ENCODE measurements around the gene IL37. TPM values are rescaled to one million over a fixed set of nuclear protein-coding genes. Genes with fewer than 3 reads are reported as not detected.
A peak's percentile ranks its signal among the peaks of the same experiment; 100 is the strongest.

Gene IL37
- total and polyA plus RNA-seq, 2 donors (not counting 1 experiment from before 2014, with no cell fraction given) = not detected

GRCh38 chr2:112941753-112942653 is 31.0 kb downstream of the IL37 start:
- H3K27me3 ChIP-seq (ENCODE audit: control insufficient read depth, insufficient read depth, low read length) = no peaks in the 10 kb centered on the region
- no peaks in the 10 kb centered on the region for H3K4me1 ChIP-seq (ENCODE audit: control insufficient read depth, extremely low read depth, insufficient read depth, low read length)
- H3K36me3 ChIP-seq (ENCODE audit: control insufficient read depth, insufficient read depth, low read length) = no peaks in the 10 kb centered on the region
- no peak overlapping the region for H3K4me3 ChIP-seq (replicated peaks in 1 of 4; ENCODE audit: control extremely low read depth in 1 of 4, insufficient read depth in 1 of 4, low read depth in 3 of 4, low read length in 4 of 4)
- TF ChIP-seq, protein P1, sequence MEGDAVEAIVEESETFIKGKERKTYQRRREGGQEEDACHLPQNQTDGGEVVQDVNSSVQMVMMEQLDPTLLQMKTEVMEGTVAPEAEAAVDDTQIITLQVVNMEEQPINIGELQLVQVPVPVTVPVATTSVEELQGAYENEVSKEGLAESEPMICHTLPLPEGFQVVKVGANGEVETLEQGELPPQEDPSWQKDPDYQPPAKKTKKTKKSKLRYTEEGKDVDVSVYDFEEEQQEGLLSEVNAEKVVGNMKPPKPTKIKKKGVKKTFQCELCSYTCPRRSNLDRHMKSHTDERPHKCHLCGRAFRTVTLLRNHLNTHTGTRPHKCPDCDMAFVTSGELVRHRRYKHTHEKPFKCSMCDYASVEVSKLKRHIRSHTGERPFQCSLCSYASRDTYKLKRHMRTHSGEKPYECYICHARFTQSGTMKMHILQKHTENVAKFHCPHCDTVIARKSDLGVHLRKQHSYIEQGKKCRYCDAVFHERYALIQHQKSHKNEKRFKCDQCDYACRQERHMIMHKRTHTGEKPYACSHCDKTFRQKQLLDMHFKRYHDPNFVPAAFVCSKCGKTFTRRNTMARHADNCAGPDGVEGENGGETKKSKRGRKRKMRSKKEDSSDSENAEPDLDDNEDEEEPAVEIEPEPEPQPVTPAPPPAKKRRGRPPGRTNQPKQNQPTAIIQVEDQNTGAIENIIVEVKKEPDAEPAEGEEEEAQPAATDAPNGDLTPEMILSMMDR (conservative IDR thresholded peaks at IDR 0.05 in 1 of 2, IDR thresholded peaks at IDR 0.05 in 1 of 2; ENCODE audit: low read depth in 1 of 2, low read length in 2 of 2) = peak; percentile 90 to 98
- TF ChIP-seq EZH2 (IDR thresholded peaks at IDR 0.05; ENCODE audit: low read length, missing control alignments) = no peak
- no peak overlapping the region for H3K4me2 ChIP-seq (ENCODE audit: extremely low read depth, insufficient read depth, low read length)
- no peaks in the 10 kb centered on the region for H3K79me2 ChIP-seq (ENCODE audit: control insufficient read depth, insufficient read depth, low read length)
- no peak overlapping the region for H2AFZ ChIP-seq (ENCODE audit: low read length)
- no peaks in the 10 kb centered on the region for H3K9me3 ChIP-seq (ENCODE audit: control insufficient read depth, insufficient read depth, low read depth, low read length)
- no peak overlapping the region for H3K9ac ChIP-seq (ENCODE audit: insufficient read depth, low read length)
- peak; percentile 63 to 77 for DNase-seq (ENCODE audit: low read depth in 2 of 2)
- H3K27ac ChIP-seq (ENCODE audit: insufficient read depth, low read length) = no peak overlapping the region
- no peaks in the 10 kb centered on the region for H4K20me1 ChIP-seq (ENCODE audit: control insufficient read depth, extremely low read depth, insufficient read depth, low read length)

GRCh38 chr2:112942654-112943002 is 31.7 kb downstream of the IL37 start:
- Histone ChIP-seq H3K36me3 (ENCODE audit: control insufficient read depth, insufficient read depth, low read length) (no peaks in the 10 kb centered on the region), H3K9ac (ENCODE audit: insufficient read depth, low read length) (no peak overlapping the region), H3K27me3 (ENCODE audit: control insufficient read depth, insufficient read depth, low read length) (no peaks in the 10 kb centered on the region), H4K20me1 (ENCODE audit: control insufficient read depth, extremely low read depth, insufficient read depth, low read length) (no peaks in the 10 kb centered on the region), H3K4me2 (ENCODE audit: extremely low read depth, insufficient read depth, low read length) (no peak overlapping the region), H3K4me3 (replicated peaks in 1 of 4; ENCODE audit: control extremely low read depth in 1 of 4, insufficient read depth in 1 of 4, low read depth in 3 of 4, low read length in 4 of 4) (no peak overlapping the region), H3K27ac (ENCODE audit: insufficient read depth, low read length) (no peak overlapping the region), H3K4me1 (ENCODE audit: control insufficient read depth, extremely low read depth, insufficient read depth, low read length) (no peaks in the 10 kb centered on the region), H2AFZ (ENCODE audit: low read length) (no peak overlapping the region), H3K79me2 (ENCODE audit: control insufficient read depth, insufficient read depth, low read length) (no peaks in the 10 kb centered on the region), H3K9me3 (ENCODE audit: control insufficient read depth, insufficient read depth, low read depth, low read length) (no peaks in the 10 kb centered on the region)
- no peak for DNase-seq (ENCODE audit: low read depth in 2 of 2)
- TF ChIP-seq, protein P1 (conservative IDR thresholded peaks at IDR 0.05 in 1 of 2, IDR thresholded peaks at IDR 0.05 in 1 of 2; ENCODE audit: low read depth in 1 of 2, low read length in 2 of 2) = no peak
- TF ChIP-seq EZH2 (IDR thresholded peaks at IDR 0.05; ENCODE audit: low read length, missing control alignments) = no peak

DNA sequence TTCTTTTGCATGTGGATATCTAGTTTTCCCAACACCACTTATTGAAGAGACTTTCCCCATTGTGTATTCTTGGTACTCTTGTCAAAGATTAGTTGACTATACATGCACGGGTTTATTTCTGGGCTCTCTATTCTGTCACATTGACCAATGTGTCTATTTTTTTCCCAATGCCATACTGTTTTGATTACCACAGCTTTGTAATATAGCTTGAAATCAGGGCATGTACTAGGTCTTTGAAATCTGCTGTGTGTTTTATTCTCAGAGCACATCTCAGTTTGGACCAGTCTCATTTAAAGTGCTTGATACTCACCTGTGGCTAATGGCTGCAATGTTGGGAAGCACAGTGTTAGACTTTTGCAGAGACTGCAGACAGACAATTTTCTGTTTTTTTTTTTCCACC is 34.0 kb downstream of the IL37 start:
- no peak for DNase-seq (ENCODE audit: low read depth in 2 of 2)
- Histone ChIP-seq H3K4me1 (ENCODE audit: control insufficient read depth, extremely low read depth, insufficient read depth, low read length) (no peaks in the 10 kb centered on the region), H3K9me3 (ENCODE audit: control insufficient read depth, insufficient read depth, low read depth, low read length) (no peaks in the 10 kb centered on the region), H4K20me1 (ENCODE audit: control insufficient read depth, extremely low read depth, insufficient read depth, low read length) (no peaks in the 10 kb centered on the region), H3K4me2 (ENCODE audit: extremely low read depth, insufficient read depth, low read length) (no peak overlapping the region), H2AFZ (ENCODE audit: low read length) (no peak overlapping the region), H3K79me2 (ENCODE audit: control insufficient read depth, insufficient read depth, low read length) (no peaks in the 10 kb centered on the region), H3K27ac (ENCODE audit: insufficient read depth, low read length) (no peak overlapping the region), H3K4me3 (replicated peaks in 1 of 4; ENCODE audit: control extremely low read depth in 1 of 4, insufficient read depth in 1 of 4, low read depth in 3 of 4, low read length in 4 of 4) (no peak overlapping the region), H3K9ac (ENCODE audit: insufficient read depth, low read length) (no peak overlapping the region), H3K27me3 (ENCODE audit: control insufficient read depth, insufficient read depth, low read length) (no peaks in the 10 kb centered on the region), H3K36me3 (ENCODE audit: control insufficient read depth, insufficient read depth, low read length) (no peaks in the 10 kb centered on the region)
- no peak for TF ChIP-seq EZH2 (IDR thresholded peaks at IDR 0.05; ENCODE audit: low read length, missing control alignments)
- TF ChIP-seq, protein P1 (conservative IDR thresholded peaks at IDR 0.05 in 1 of 2, IDR thresholded peaks at IDR 0.05 in 1 of 2; ENCODE audit: low read depth in 1 of 2, low read length in 2 of 2) = no peak

All from fibroblast of lung (primary cell).